Endodermal cell (in vitro differentiated cells): Measurements from ENCODE around the gene RASGEF1B. TPM values are rescaled to one million over a fixed set of nuclear protein-coding genes. Genes with fewer than 3 reads are reported as not detected.

Experiments
- DNase-seq: peaks from one replicate; pipeline ENCODE4 v3.0.0-alpha.2; 2017
- H3K27ac ChIP-seq: 2 replicates; pipeline ENCODE4 v1.5.1; 2013; ENCODE audit warnings: mild to moderate bottlenecking, low read depth, low read length, moderate library complexity
- H3K27me3 ChIP-seq: 2 replicates; pipeline ENCODE4 v1.6.1; 2013; ENCODE audit warnings: mild to moderate bottlenecking, low read length, moderate library complexity; ENCODE audit not compliant: insufficient read depth, control insufficient read depth, poor library complexity, severe bottlenecking
- H3K36me3 ChIP-seq: 2 replicates; pipeline ENCODE4 v1.7.0; 2013; ENCODE audit warnings: mild to moderate bottlenecking, low read length, moderate library complexity; ENCODE audit not compliant: control insufficient read depth, insufficient read depth
- H3K4me1 ChIP-seq: one replicate; pipeline ENCODE4 v1.7.0; 2013; ENCODE audit warnings: low read length; ENCODE audit not compliant: control insufficient read depth, insufficient read depth
- H3K4me3 ChIP-seq: 2 replicates; pipeline ENCODE4 v1.5.1; 2013; ENCODE audit warnings: mild to moderate bottlenecking, low read length, moderate library complexity
- H3K9ac ChIP-seq: 2 replicates; pipeline ENCODE4 v1.6.1; 2013; ENCODE audit warnings: mild to moderate bottlenecking, low read length, moderate library complexity; ENCODE audit not compliant: poor library complexity, severe bottlenecking; ENCODE audit errors: extremely low read depth
- H3K9me3 ChIP-seq: 2 replicates; pipeline ENCODE4 v1.6.1; 2013; ENCODE audit warnings: mild to moderate bottlenecking, low read length, moderate library complexity; ENCODE audit not compliant: control insufficient read depth
- H3K27ac Mint-ChIP-seq: 2 replicates; pipeline ENCODE4 v1.8.0; 2020; ENCODE audit warnings: mixed read lengths
- H3K27me3 Mint-ChIP-seq: 2 replicates; pipeline ENCODE4 v1.8.0; 2021; ENCODE audit warnings: mild to moderate bottlenecking, mixed read lengths; ENCODE audit not compliant: insufficient read depth
- H3K36me3 Mint-ChIP-seq: 2 replicates; pipeline ENCODE4 v1.8.0; 2020; ENCODE audit warnings: low read depth, mixed read lengths
- H3K4me1 Mint-ChIP-seq: 2 replicates; pipeline ENCODE4 v1.8.0; 2020; ENCODE audit warnings: mixed read lengths
- H3K4me3 Mint-ChIP-seq: 2 replicates; pipeline ENCODE4 v1.8.0; 2020; ENCODE audit warnings: mild to moderate bottlenecking, moderate library complexity, mixed read lengths
- H3K9me3 Mint-ChIP-seq: 2 replicates; pipeline ENCODE4 v1.8.0; 2020; ENCODE audit warnings: mild to moderate bottlenecking, mixed read lengths
- WGBS, 2 experiments: methylation state at CpG; one replicate each; pipeline versions ENCODE4 v1.1.5 to v1.1.7; 2013; ENCODE audit warnings: missing lambda C conversion rate in 2 of 2, mixed read lengths in 1 of 2; ENCODE audit not compliant: insufficient coverage in 1 of 2, insufficient read length in 1 of 2; 5-methylcytosine and 5-hydroxymethylcytosine counted together
- total RNA-seq, 2 donors: library from RNA; stranded (reverse); fragmentation: NEBNext Ultra II Directional in 1 of 2; extraction: Animal tissue kit (Norgen Biotek cat#: 25700) in 1 of 2; gene quantifications; 2 replicates in 1 of 2; 3 replicates in 1 of 2; pipeline ENCODE4 v1.2.1, GENCODE V29; 2021
- TF ChIP-seq, protein P1 (sequence below): fragments of 200-600 bp; sonication (generic); conservative IDR thresholded peaks from 2 replicates; pipeline ENCODE4 v1.5.0; 2021; ENCODE audit warnings: antibody characterized with exemption, mild to moderate bottlenecking

Gene RASGEF1B
- total RNA-seq, 2 donors from 2014 or later: 15.3 to 26.7 TPM

DNA sequence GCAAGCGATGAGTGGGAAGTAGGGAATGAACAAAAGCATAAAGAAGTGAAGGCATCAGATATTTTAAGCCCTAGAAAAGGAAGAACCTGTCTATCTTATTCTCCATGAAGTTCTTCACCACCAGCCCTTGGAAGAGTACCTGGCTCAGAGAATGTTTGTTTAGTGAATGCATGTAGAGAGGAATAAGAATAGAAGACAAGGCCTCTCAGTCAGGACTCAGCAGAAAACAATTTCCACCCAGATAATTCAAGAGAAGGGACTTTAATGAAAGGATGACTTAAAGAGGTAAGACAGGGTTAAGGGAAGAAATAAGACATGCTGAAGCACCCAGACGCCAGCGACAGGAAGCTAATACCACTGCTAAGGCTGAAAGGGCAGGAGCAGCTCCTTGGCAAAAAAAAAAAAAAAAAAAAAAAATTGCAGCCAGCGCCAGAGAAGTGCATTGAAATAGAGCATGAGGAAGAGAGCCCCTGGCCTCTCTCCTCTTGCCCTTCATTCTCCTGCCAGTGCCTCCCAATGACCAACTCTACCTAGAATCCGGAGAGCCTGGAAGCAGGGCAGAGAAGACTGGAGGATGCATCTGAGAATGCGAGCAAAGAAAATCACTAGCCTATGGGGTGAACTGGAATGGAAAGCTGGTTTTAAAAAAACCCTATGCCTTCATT lies 47.2 kb upstream of the RASGEF1B start:
- no peak overlapping the region for H3K4me3 ChIP-seq
- WGBS, 2 experiments: 66 to 73% methylated on average over 2 to 5 of the region's 6 CpGs
- Mint-ChIP-seq H3K4me3 (no peak overlapping the region), H3K36me3 (no peaks in the 10 kb centered on the region), H3K27ac (no peak overlapping the region), H3K4me1 (peaks cover 20% of the 10 kb centered on the region), H3K27me3 (no peaks in the 10 kb centered on the region), H3K9me3 (no peaks in the 10 kb centered on the region)
- H3K9me3 ChIP-seq: no peaks in the 10 kb centered on the region
- H3K9ac ChIP-seq: no peak overlapping the region
- no peak for DNase-seq
- H3K27ac ChIP-seq: no peak overlapping the region
- H3K4me1 ChIP-seq: peaks cover 3% of the 10 kb centered on the region
- TF ChIP-seq, protein P1, sequence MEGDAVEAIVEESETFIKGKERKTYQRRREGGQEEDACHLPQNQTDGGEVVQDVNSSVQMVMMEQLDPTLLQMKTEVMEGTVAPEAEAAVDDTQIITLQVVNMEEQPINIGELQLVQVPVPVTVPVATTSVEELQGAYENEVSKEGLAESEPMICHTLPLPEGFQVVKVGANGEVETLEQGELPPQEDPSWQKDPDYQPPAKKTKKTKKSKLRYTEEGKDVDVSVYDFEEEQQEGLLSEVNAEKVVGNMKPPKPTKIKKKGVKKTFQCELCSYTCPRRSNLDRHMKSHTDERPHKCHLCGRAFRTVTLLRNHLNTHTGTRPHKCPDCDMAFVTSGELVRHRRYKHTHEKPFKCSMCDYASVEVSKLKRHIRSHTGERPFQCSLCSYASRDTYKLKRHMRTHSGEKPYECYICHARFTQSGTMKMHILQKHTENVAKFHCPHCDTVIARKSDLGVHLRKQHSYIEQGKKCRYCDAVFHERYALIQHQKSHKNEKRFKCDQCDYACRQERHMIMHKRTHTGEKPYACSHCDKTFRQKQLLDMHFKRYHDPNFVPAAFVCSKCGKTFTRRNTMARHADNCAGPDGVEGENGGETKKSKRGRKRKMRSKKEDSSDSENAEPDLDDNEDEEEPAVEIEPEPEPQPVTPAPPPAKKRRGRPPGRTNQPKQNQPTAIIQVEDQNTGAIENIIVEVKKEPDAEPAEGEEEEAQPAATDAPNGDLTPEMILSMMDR: no peak
- no peaks in the 10 kb centered on the region for H3K27me3 ChIP-seq
- no peaks in the 10 kb centered on the region for H3K36me3 ChIP-seq

DNA sequence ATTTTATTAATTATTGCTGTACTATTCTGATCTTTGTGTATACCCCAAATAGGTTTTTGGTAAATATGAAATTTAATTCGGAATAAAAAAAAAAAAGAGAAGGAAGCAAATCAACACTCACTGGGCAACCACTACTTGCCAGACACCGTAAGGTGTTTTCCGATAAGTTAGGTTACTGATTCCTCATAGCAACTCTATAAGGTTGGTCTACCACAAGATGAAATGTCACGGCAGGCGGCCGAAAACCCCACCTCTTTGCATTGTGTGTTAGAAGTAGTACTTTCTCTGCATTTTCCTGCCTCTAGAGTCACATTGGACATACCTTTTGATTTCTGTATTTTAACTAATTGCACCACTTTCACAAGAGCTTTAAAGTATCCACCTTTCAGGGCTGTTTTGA lies 44.5 kb upstream of the RASGEF1B start:
- no peaks in the 10 kb centered on the region for H3K9me3 Mint-ChIP-seq
- peaks cover 39% of the 10 kb centered on the region for H3K4me1 Mint-ChIP-seq
- no peaks in the 10 kb centered on the region for H3K36me3 Mint-ChIP-seq
- no peak overlapping the region for H3K27ac Mint-ChIP-seq
- Histone ChIP-seq H3K27me3 (no peaks in the 10 kb centered on the region), H3K27ac (no peak overlapping the region), H3K4me1 (peaks cover 3% of the 10 kb centered on the region), H3K9me3 (no peaks in the 10 kb centered on the region), H3K36me3 (no peaks in the 10 kb centered on the region), H3K4me3 (no peak overlapping the region), H3K9ac (no peak overlapping the region)
- no peaks in the 10 kb centered on the region for H3K27me3 Mint-ChIP-seq
- no peak overlapping the region for H3K4me3 Mint-ChIP-seq
- 95 to 100% methylated on average over 5 to 6 of the region's 6 CpGs for WGBS, 2 experiments
- TF ChIP-seq, protein P1: no peak
- no peak for DNase-seq

- Histone ChIP-seq H3K27ac (no peak overlapping the region), H3K4me1 (no peaks in the 10 kb centered on the region), H3K36me3 (no peaks in the 10 kb centered on the region), H3K4me3 (no peak overlapping the region), H3K9ac (no peak overlapping the region), H3K9me3 (no peaks in the 10 kb centered on the region), H3K27me3 (no peaks in the 10 kb centered on the region)
- H3K27me3 Mint-ChIP-seq: no peaks in the 10 kb centered on the region
- no peak overlapping the region for H3K4me3 Mint-ChIP-seq
- H3K27ac Mint-ChIP-seq: peak overlapping the region; percentile 35
- no peaks in the 10 kb centered on the region for H3K36me3 Mint-ChIP-seq
- TF ChIP-seq, protein P1: no peak
- WGBS, 2 experiments: 60% methylated on average over 4 of the region's 4 CpGs; no CpG with 5 or more reads in 1 of the 2 experiments
- no peak for DNase-seq
- peaks cover 20% of the 10 kb centered on the region for H3K4me1 Mint-ChIP-seq
- H3K9me3 Mint-ChIP-seq: no peaks in the 10 kb centered on the region
Measured at GRCh38 chr4:81512757-81513501, 41.2 kb upstream of the RASGEF1B start.
